H1 (cell line): ENCODE results near the gene CASZ1. TPM values are rescaled to one million over a fixed set of nuclear protein-coding genes. Genes with fewer than 3 reads are reported as not detected.

Source experiments
- CTCF ChIA-PET: fragments of 300-600 bp; sonication (Branson Sonifier 250); formaldehyde crosslinking; loops from one replicate; lab custom pipeline; 2021; ENCODE audit not compliant: partially characterized antibody; lab: Charles Lee
- POLR2A ChIA-PET: fragments of 300-600 bp; sonication (Branson Sonifier 250); formaldehyde crosslinking; loops from one replicate; lab custom pipeline; 2021; ENCODE audit warnings: inconsistent platforms; ENCODE audit not compliant: partially characterized antibody; lab: Charles Lee
- DNase-seq, 2 experiments: peaks; one replicate each; pipeline versions ENCODE4 v3.0.0 to v3.0.0-alpha.2; 2010 to 2022; ENCODE audit warnings: low spot score in 2 of 2, low read depth in 1 of 2, mixed read lengths in 1 of 2
- FAIRE-seq: peaks from 2 replicates; lab custom pipeline; 2011; peaks lifted over from hg19 to GRCh38; lab: Jason Lieb, UNC
- H2AFZ ChIP-seq: 2 replicates; pipeline ENCODE4 v1.8.1; 2012; ENCODE audit warnings: low read length, inconsistent platforms
- H2AK5ac ChIP-seq: 2 replicates; pipeline ENCODE4 v1.6.1; 2013; ENCODE audit warnings: low read depth, low read length
- H2BK120ac ChIP-seq: replicated peaks from 2 replicates; pipeline ENCODE3; 2013; ENCODE audit warnings: low read depth, low read length, inconsistent platforms
- H2BK12ac ChIP-seq: 2 replicates; pipeline ENCODE4 v1.6.1; 2013; ENCODE audit warnings: low read depth, low read length
- H2BK15ac ChIP-seq: 2 replicates; pipeline ENCODE4 v1.6.1; 2013; ENCODE audit warnings: low read length
- H2BK20ac ChIP-seq: 2 replicates; pipeline ENCODE4 v1.6.1; 2013; ENCODE audit warnings: low read length
- H2BK5ac ChIP-seq: 2 replicates; pipeline ENCODE4 v1.6.1; 2013; ENCODE audit warnings: low read depth, low read length
- H3K14ac ChIP-seq: 2 replicates; pipeline ENCODE4 v1.6.1; 2013; ENCODE audit warnings: inconsistent platforms; ENCODE audit not compliant: insufficient read length
- H3K18ac ChIP-seq: 2 replicates; pipeline ENCODE4 v1.6.1; 2013; ENCODE audit warnings: low read length; ENCODE audit errors: extremely low read depth
- H3K23ac ChIP-seq: 2 replicates; pipeline ENCODE4 v1.6.1; 2013; ENCODE audit warnings: inconsistent platforms; ENCODE audit not compliant: insufficient read length
- H3K23me2 ChIP-seq: 2 replicates; pipeline ENCODE4 v1.6.1; 2013; ENCODE audit warnings: low read depth, low read length
- H3K27ac ChIP-seq: 2 replicates; pipeline ENCODE4 v1.6.1; 2011; ENCODE audit warnings: low read depth, low read length, inconsistent platforms
- H3K27me3 ChIP-seq, 4 experiments: replicated peaks in 1 of 4; 1 replicate in 1 of 4; 2 replicates in 3 of 4; pipeline versions ENCODE4 v1.6.1 to v1.8.1; 2011 to 2013; ENCODE audit warnings: low read length in 3 of 4, mild to moderate bottlenecking in 3 of 4, inconsistent platforms in 2 of 4, mixed read lengths in 2 of 4, moderate library complexity in 1 of 4; ENCODE audit not compliant: control insufficient read depth in 3 of 4, insufficient read depth in 3 of 4; ENCODE audit errors: extremely low read depth in 1 of 4
- H3K36me3 ChIP-seq, 4 experiments: 2 replicates each; pipeline versions ENCODE4 v1.6.1 to v1.8.1; 2011 to 2013; ENCODE audit warnings: mild to moderate bottlenecking in 4 of 4, low read length in 3 of 4, moderate library complexity in 2 of 4, control low read depth in 1 of 4, inconsistent platforms in 1 of 4; ENCODE audit not compliant: insufficient read depth in 4 of 4, control insufficient read depth in 2 of 4
- H3K4ac ChIP-seq: replicated peaks from 2 replicates; pipeline ENCODE3; 2013; ENCODE audit warnings: low read length, low read depth, mixed read lengths, inconsistent platforms; ENCODE audit not compliant: insufficient read length
- H3K4me1 ChIP-seq, 4 experiments: replicated peaks in 1 of 4; 1 replicate in 1 of 4; 2 replicates in 3 of 4; pipeline versions ENCODE4 v1.6.1 to v1.8.1; 2011 to 2013; ENCODE audit warnings: low read length in 3 of 4, inconsistent platforms in 2 of 4, mixed read lengths in 1 of 4; ENCODE audit not compliant: insufficient read depth in 4 of 4, control insufficient read depth in 3 of 4
- H3K4me2 ChIP-seq, 2 experiments: 2 replicates each; pipeline versions ENCODE4 v1.6.1 to v1.8.1; 2011 to 2013; ENCODE audit warnings: low read depth in 2 of 2, low read length in 2 of 2, control low read depth in 1 of 2, inconsistent platforms in 1 of 2, mild to moderate bottlenecking in 1 of 2; ENCODE audit not compliant: insufficient read depth in 1 of 2
- H3K4me3 ChIP-seq, 4 experiments: fragments of 200-600, 300-600 bp in 1 of 4; sonication (generic), shearing (Covaris generic), sonication (Bioruptor Twin) in 1 of 4; 2 replicates each; pipeline versions ENCODE4 v1.5.1 to v1.8.1; 2011 to 2016; ENCODE audit warnings: low read length in 4 of 4, low read depth in 3 of 4, control low read depth in 2 of 4, inconsistent platforms in 2 of 4, mild to moderate bottlenecking in 2 of 4, mixed read lengths in 1 of 4, moderate library complexity in 1 of 4; ENCODE audit not compliant: insufficient read depth in 2 of 4; ENCODE audit errors: extremely low read depth in 1 of 4
- H3K56ac ChIP-seq: replicated peaks from 2 replicates; pipeline ENCODE3; 2013; ENCODE audit warnings: low read depth, mild to moderate bottlenecking, mixed read lengths, low read length, inconsistent platforms; ENCODE audit not compliant: insufficient read length
- H3K79me1 ChIP-seq: 2 replicates; pipeline ENCODE4 v1.6.1; 2013; ENCODE audit warnings: low read depth, low read length, control low read depth
- H3K79me2 ChIP-seq, 2 experiments: 2 replicates each; pipeline versions ENCODE4 v1.6.1 to v1.8.1; 2012 to 2013; ENCODE audit warnings: low read length in 2 of 2, mild to moderate bottlenecking in 2 of 2, inconsistent platforms in 1 of 2; ENCODE audit not compliant: insufficient read depth in 2 of 2, control insufficient read depth in 1 of 2
- H3K9ac ChIP-seq, 4 experiments: replicated peaks in 1 of 4; 1 replicate in 1 of 4; 2 replicates in 3 of 4; pipeline versions ENCODE4 v1.6.1 to v1.8.1; 2011 to 2013; ENCODE audit warnings: low read depth in 3 of 4, low read length in 3 of 4, control low read depth in 2 of 4, mild to moderate bottlenecking in 2 of 4, moderate library complexity in 2 of 4, inconsistent platforms in 1 of 4; ENCODE audit errors: extremely low read depth in 1 of 4
- H3K9me3 ChIP-seq, 2 experiments: 2 replicates each; pipeline versions ENCODE4 v1.6.1 to v1.8.1; 2012 to 2013; ENCODE audit warnings: mild to moderate bottlenecking in 2 of 2, moderate library complexity in 2 of 2, control low read depth in 1 of 2, inconsistent platforms in 1 of 2, low read depth in 1 of 2, low read length in 1 of 2, mixed read lengths in 1 of 2; ENCODE audit not compliant: insufficient read depth in 2 of 2
- H4K20me1 ChIP-seq, 2 experiments: replicated peaks in 1 of 2; 2 replicates each; pipeline versions ENCODE3 to v1.8.1; 2011 to 2013; ENCODE audit warnings: inconsistent platforms in 2 of 2, low read length in 2 of 2, mild to moderate bottlenecking in 1 of 2; ENCODE audit not compliant: insufficient read depth in 2 of 2, control insufficient read depth in 1 of 2
- H4K5ac ChIP-seq: 2 replicates; pipeline ENCODE4 v1.6.1; 2013; ENCODE audit warnings: low read length, low read depth, mixed read lengths, inconsistent platforms; ENCODE audit not compliant: insufficient read length
- H4K8ac ChIP-seq: 2 replicates; pipeline ENCODE4 v1.8.0; 2013; ENCODE audit warnings: mild to moderate bottlenecking, moderate library complexity, low read length, inconsistent platforms; ENCODE audit not compliant: insufficient read depth; ENCODE audit errors: extremely low read depth
- H4K91ac ChIP-seq: replicated peaks from 2 replicates; pipeline ENCODE3; 2013; ENCODE audit warnings: low read length, mixed read lengths, inconsistent platforms; ENCODE audit not compliant: insufficient read length
- GTF2F1 ChIP-seq: IDR thresholded peaks from 2 replicates; pipeline ENCODE4 v1.6.1; 2012; ENCODE audit warnings: low read depth, low read length, improper control_type of control experiment, borderline replicate concordance
- SIX5 ChIP-seq: IDR thresholded peaks from 2 replicates; pipeline ENCODE4 v1.6.1; 2011; ENCODE audit warnings: mild to moderate bottlenecking, low read depth, low read length
- WGBS, 2 experiments: shearing (Covaris generic) in 1 of 2; methylation state at CpG; one replicate each; pipeline versions ENCODE4 v1.1.6 to v1.1.7; 2013 to 2015; ENCODE audit warnings: low lambda C conversion rate in 2 of 2, mixed read lengths in 2 of 2, inconsistent platforms in 1 of 2, low coverage in 1 of 2, missing lambda C conversion rate in 1 of 2; ENCODE audit not compliant: insufficient replicate concordance in 2 of 2, insufficient coverage in 1 of 2, insufficient read length in 1 of 2; ENCODE audit errors: extremely low coverage in 1 of 2, missing lambda C conversion rate in 1 of 2; 5-methylcytosine and 5-hydroxymethylcytosine counted together
- polyA plus RNA-seq, 7 experiments: library from polyadenylated mRNA; depleted of rRNA in 3 of 7; stranded (reverse) in 5 of 7; unstranded in 2 of 7; fragments of >200 nt in 5 of 7; fragments of 200-250 nt in 2 of 7; gene quantifications; 1 replicate in 5 of 7; 2 replicates in 1 of 7; 4 replicates in 1 of 7; pipeline versions ENCODE4 v1.2.1 to v1.2.3, GENCODE V29; 2011 to 2013; ENCODE audit warnings: missing spikeins in 2 of 7, mixed read lengths in 2 of 7
- total RNA-seq: library from RNA; stranded (reverse); fragmentation: NEBNext Ultra II Directional; extraction: Animal tissue kit (Norgen Biotek cat#: 25700); gene quantifications from 2 replicates; pipeline ENCODE4 v1.2.1, GENCODE V29; 2021
- TF ChIP-seq, protein P1 (sequence below), 3 experiments: IDR thresholded peaks; 1 replicate in 2 of 3; 2 replicates in 1 of 3; pipeline versions ENCODE4 v1.5.1 to v1.6.1; 2011; ENCODE audit warnings: low read length in 3 of 3, mild to moderate bottlenecking in 3 of 3, inconsistent platforms in 2 of 3, low read depth in 1 of 3, moderate library complexity in 1 of 3; ENCODE audit not compliant: insufficient read depth in 1 of 3; ENCODE audit errors: control extremely low read depth in 1 of 3

Gene CASZ1
- total and polyA plus RNA-seq, 2 of the 8 experiments (the other 6 are each of a cell fraction or from before 2014, with no cell fraction given): 4.4 to 7.7 TPM

- no peak overlapping the region for H2BK20ac ChIP-seq
- no peak overlapping the region for H4K91ac ChIP-seq
- H4K5ac ChIP-seq: no peak overlapping the region
- no peak overlapping the region for H2AFZ ChIP-seq
- TF ChIP-seq, protein P1, sequence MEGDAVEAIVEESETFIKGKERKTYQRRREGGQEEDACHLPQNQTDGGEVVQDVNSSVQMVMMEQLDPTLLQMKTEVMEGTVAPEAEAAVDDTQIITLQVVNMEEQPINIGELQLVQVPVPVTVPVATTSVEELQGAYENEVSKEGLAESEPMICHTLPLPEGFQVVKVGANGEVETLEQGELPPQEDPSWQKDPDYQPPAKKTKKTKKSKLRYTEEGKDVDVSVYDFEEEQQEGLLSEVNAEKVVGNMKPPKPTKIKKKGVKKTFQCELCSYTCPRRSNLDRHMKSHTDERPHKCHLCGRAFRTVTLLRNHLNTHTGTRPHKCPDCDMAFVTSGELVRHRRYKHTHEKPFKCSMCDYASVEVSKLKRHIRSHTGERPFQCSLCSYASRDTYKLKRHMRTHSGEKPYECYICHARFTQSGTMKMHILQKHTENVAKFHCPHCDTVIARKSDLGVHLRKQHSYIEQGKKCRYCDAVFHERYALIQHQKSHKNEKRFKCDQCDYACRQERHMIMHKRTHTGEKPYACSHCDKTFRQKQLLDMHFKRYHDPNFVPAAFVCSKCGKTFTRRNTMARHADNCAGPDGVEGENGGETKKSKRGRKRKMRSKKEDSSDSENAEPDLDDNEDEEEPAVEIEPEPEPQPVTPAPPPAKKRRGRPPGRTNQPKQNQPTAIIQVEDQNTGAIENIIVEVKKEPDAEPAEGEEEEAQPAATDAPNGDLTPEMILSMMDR (IDR thresholded peaks at IDR 0.05; ENCODE audit: control extremely low read depth in 1 of 3, insufficient read depth in 1 of 3, low read depth in 1 of 3, low read length in 3 of 3): no peak
- TF ChIP-seq SIX5 (no peak), GTF2F1 (no peak)
- H3K9ac ChIP-seq: no peak overlapping the region
- DNase-seq (no peak), FAIRE-seq (no peak)
- H3K18ac ChIP-seq: no peak overlapping the region
- no peak overlapping the region for H3K4ac ChIP-seq
- no peak overlapping the region for H3K4me2 ChIP-seq
- no peaks in the 10 kb centered on the region for H3K9me3 ChIP-seq
- CTCF ChIA-PET: interaction anchor here (0.6 to 1.5 kb wide), 7 partner anchors 10 to 1732 kb away, joined by 3 to 4 read pairs (median 3); no protein-coding TSS in a partner anchor
- H3K4me3 ChIP-seq: no peak overlapping the region
- no peak overlapping the region for H3K14ac ChIP-seq
- H3K79me1 ChIP-seq: no peaks in the 10 kb centered on the region
- H3K27ac ChIP-seq: no peak overlapping the region
- no peak overlapping the region for H3K23ac ChIP-seq
- H3K36me3 ChIP-seq: no peaks in the 10 kb centered on the region; a peak in 1 of 8 replicates
- no peak overlapping the region for H3K56ac ChIP-seq
- 90% methylated on average over 28 of the region's 32 CpGs; no CpG with 5 or more reads in 1 of the 2 experiments for WGBS, 2 experiments
- POLR2A ChIA-PET: interaction anchor here (1.1 kb wide), 1 partner anchor 26 kb away, joined by 3 read pairs; no protein-coding TSS in a partner anchor
- no peaks in the 10 kb centered on the region for H3K79me2 ChIP-seq
- peaks cover 3 to 20% (median 16%) of the 10 kb centered on the region in 4 experiments for H3K27me3 ChIP-seq
- peaks cover 0 to 26% (median 13%) of the 10 kb centered on the region in 4 experiments; a peak in 6 of 7 replicates for H3K4me1 ChIP-seq
- no peak overlapping the region for H2BK12ac ChIP-seq
- peaks cover 0 to 10% of the 10 kb centered on the region in 2 experiments for H4K20me1 ChIP-seq
- no peak overlapping the region for H4K8ac ChIP-seq
- H3K23me2 ChIP-seq: peaks cover under 1% of the 10 kb centered on the region; the same call in 1 of the 2 replicates
- H2BK120ac ChIP-seq: no peak overlapping the region
- no peak overlapping the region for H2BK15ac ChIP-seq
- H2BK5ac ChIP-seq: no peak overlapping the region
- no peak overlapping the region; the same call in 1 of the 2 replicates for H2AK5ac ChIP-seq
Measured at GRCh38 chr1:10644307-10645128, 151.9 kb downstream of the CASZ1 start.
